IMR-90 (cell line): ENCODE measurements around the gene MDFI. TPM values are rescaled to one million over a fixed set of nuclear protein-coding genes. Genes with fewer than 3 reads are reported as not detected.

Source experiments
- ATAC-seq: fragments of 200-7000 bp; cut with Tn5 transposase; 2 replicates; pipeline ENCODE4 v1.9.1; 2020; ENCODE audit warnings: low read depth, mild to moderate bottlenecking, moderate library complexity
- BruUV-seq: library from RNA; stranded (reverse); fragments of 400-500 nt; replicated peaks from 2 replicates; lab custom pipeline; 2021; lab: Mats Ljungman, UMichigan
- CTCF ChIA-PET: fragments of 300-600 bp; formaldehyde crosslinking; extraction: SDS; loops from one replicate; lab custom pipeline; 2021; ENCODE audit warnings: antibody characterized with exemption; lab: Yijun Ruan, JAX
- POLR2A ChIA-PET: fragments of 300-600 bp; sonication (Branson Sonifier 250); formaldehyde crosslinking; loops from one replicate; lab custom pipeline; 2022; ENCODE audit warnings: antibody characterized with exemption; ENCODE audit not compliant: unreplicated experiment; lab: Charles Lee
- DNase-seq: peaks from one replicate; pipeline ENCODE4 v3.0.0; 2013
- H2AFZ ChIP-seq: replicated peaks from 2 replicates; pipeline ENCODE3; 2013; ENCODE audit warnings: low read length, mild to moderate bottlenecking; ENCODE audit not compliant: poor library complexity
- H2AK5ac ChIP-seq: 2 replicates; pipeline ENCODE4 v1.6.1; 2013; ENCODE audit warnings: low read depth, low read length, inconsistent platforms
- H2AK9ac ChIP-seq: replicated peaks from 2 replicates; pipeline ENCODE3; 2013; ENCODE audit warnings: mild to moderate bottlenecking, low read depth, low read length, moderate library complexity; ENCODE audit not compliant: poor library complexity
- H2BK120ac ChIP-seq: 2 replicates; pipeline ENCODE4 v1.6.1; 2013; ENCODE audit warnings: low read depth, low read length, inconsistent platforms
- H2BK15ac ChIP-seq: 3 replicates; pipeline ENCODE4 v1.6.1; 2013; ENCODE audit warnings: low read depth, low read length, inconsistent platforms
- H2BK20ac ChIP-seq: 2 replicates; pipeline ENCODE4 v1.6.1; 2013; ENCODE audit warnings: low read depth, mild to moderate bottlenecking, inconsistent platforms, low read length, moderate library complexity
- H2BK5ac ChIP-seq: 2 replicates; pipeline ENCODE4 v1.6.1; 2013; ENCODE audit warnings: mild to moderate bottlenecking, low read depth, low read length, inconsistent platforms; ENCODE audit not compliant: poor library complexity, severe bottlenecking
- H3K14ac ChIP-seq: replicated peaks from 2 replicates; pipeline ENCODE4 v1.6.1; 2013; ENCODE audit warnings: low read depth, low read length, inconsistent platforms
- H3K18ac ChIP-seq: 2 replicates; pipeline ENCODE4 v1.6.1; 2013; ENCODE audit warnings: low read depth, low read length, control low read depth
- H3K23ac ChIP-seq: 2 replicates; pipeline ENCODE4 v1.6.1; 2013; ENCODE audit warnings: low read depth, low read length, inconsistent platforms
- H3K27ac ChIP-seq: 2 replicates; pipeline ENCODE4 v1.5.1; 2013; ENCODE audit warnings: mild to moderate bottlenecking, control low read depth, low read length; ENCODE audit not compliant: insufficient read depth
- H3K27me3 ChIP-seq: 2 replicates; pipeline ENCODE4 v1.6.1; 2013; ENCODE audit warnings: low read length; ENCODE audit not compliant: control insufficient read depth, insufficient read depth
- H3K36me3 ChIP-seq: 2 replicates; pipeline ENCODE4 v1.6.1; 2013; ENCODE audit warnings: low read length, mixed read lengths; ENCODE audit not compliant: control insufficient read depth, insufficient read depth
- H3K4ac ChIP-seq: 2 replicates; pipeline ENCODE4 v1.6.1; 2013; ENCODE audit warnings: low read depth, low read length, inconsistent platforms
- H3K4me1 ChIP-seq: 2 replicates; pipeline ENCODE4 v1.6.1; 2013; ENCODE audit warnings: low read length, mixed read lengths; ENCODE audit not compliant: control insufficient read depth, insufficient read depth
- H3K4me2 ChIP-seq: 2 replicates; pipeline ENCODE4 v1.6.1; 2013; ENCODE audit warnings: low read depth, mild to moderate bottlenecking, control low read depth, low read length, moderate library complexity
- H3K4me3 ChIP-seq: 2 replicates; pipeline ENCODE4 v1.5.1; 2013; ENCODE audit warnings: low read depth, mild to moderate bottlenecking, control low read depth, low read length, moderate library complexity; ENCODE audit not compliant: insufficient read depth
- H3K56ac ChIP-seq: 2 replicates; pipeline ENCODE4 v1.6.1; 2013; ENCODE audit warnings: low read length, inconsistent platforms; ENCODE audit not compliant: insufficient read depth; ENCODE audit errors: extremely low read depth
- H3K79me1 ChIP-seq, 2 experiments: 2 replicates each; pipeline ENCODE4 v1.6.1; 2013; ENCODE audit warnings: low read length in 2 of 2, inconsistent platforms in 1 of 2, low read depth in 1 of 2
- H3K9ac ChIP-seq: 2 replicates; pipeline ENCODE4 v1.6.1; 2013; ENCODE audit warnings: low read depth, low read length, control low read depth
- H3K9me1 ChIP-seq: 2 replicates; pipeline ENCODE4 v1.6.1; 2013; ENCODE audit warnings: low read length, inconsistent platforms; ENCODE audit not compliant: insufficient read depth
- H3K9me3 ChIP-seq: 2 replicates; pipeline ENCODE4 v1.6.1; 2013; ENCODE audit warnings: low read length; ENCODE audit not compliant: control insufficient read depth, insufficient read depth
- H4K20me1 ChIP-seq: 2 replicates; pipeline ENCODE4 v1.6.1; 2013; ENCODE audit warnings: low read length, inconsistent platforms; ENCODE audit not compliant: insufficient read depth
- H4K5ac ChIP-seq: 2 replicates; pipeline ENCODE4 v1.6.1; 2013; ENCODE audit warnings: mild to moderate bottlenecking, low read depth, low read length, control low read depth
- H4K8ac ChIP-seq, 2 experiments: 2 replicates each; pipeline ENCODE4 v1.6.1; 2013; ENCODE audit warnings: low read depth in 2 of 2, low read length in 2 of 2, control low read depth in 1 of 2, inconsistent platforms in 1 of 2
- H4K91ac ChIP-seq: 2 replicates; pipeline ENCODE4 v1.6.1; 2013; ENCODE audit warnings: low read depth, low read length, inconsistent platforms; ENCODE audit not compliant: insufficient read depth
- CEBPB ChIP-seq: IDR thresholded peaks from 2 replicates; pipeline ENCODE4 v1.6.1; 2012; ENCODE audit warnings: low read depth, low read length, improper control_type of control experiment
- FOS ChIP-seq: fragments of 150-350 bp; IDR thresholded peaks from 2 replicates; pipeline ENCODE4 v1.6.1; 2016; ENCODE audit warnings: low read depth, low read length
- MAFK ChIP-seq: IDR thresholded peaks from 2 replicates; pipeline ENCODE4 v1.6.1; 2012; ENCODE audit warnings: low read depth, low read length, improper control_type of control experiment
- SMC3 ChIP-seq: fragments of 150-350 bp; IDR thresholded peaks from 2 replicates; pipeline ENCODE4 v1.6.1; 2016; ENCODE audit warnings: low read depth, mild to moderate bottlenecking, antibody characterized with exemption, low read length, moderate library complexity
- WGBS, 2 experiments: methylation state at CpG; one replicate each; pipeline versions ENCODE4 v1.1.5 to v1.1.7; 2013; ENCODE audit warnings: missing lambda C conversion rate in 2 of 2; ENCODE audit not compliant: insufficient read length in 1 of 2; ENCODE audit errors: extremely low coverage in 2 of 2; 5-methylcytosine and 5-hydroxymethylcytosine counted together
- dilution Hi-C: fragments of 300-500 bp; cut with HindIII; formaldehyde crosslinking; loops from one replicate; pipeline ENCODE4 v1.14.3; 2018; ENCODE audit warnings: low sequenced_read_pairs; ENCODE audit not compliant: unreplicated experiment
- in situ Hi-C: fragments of 300-500 bp; cut with MboI; formaldehyde crosslinking; loops from 3 replicates; pipeline ENCODE4 v1.14.3; 2019; ENCODE audit warnings: low sequenced_read_pairs, inconsistent platforms, mixed read lengths
- intact Hi-C: fragments of 100-400 bp; cut with micrococcal nuclease; formaldehyde crosslinking; loops from 2 replicates; pipeline ENCODE4 v1.10.0; 2022
- polyA plus RNA-seq, 3 experiments: library from polyadenylated mRNA; depleted of rRNA; stranded (reverse); fragments of >200 nt; gene quantifications; 2 replicates each; pipeline ENCODE4 v1.2.3, GENCODE V29; 2012; ENCODE audit warnings: low replicate concordance in 1 of 3
- total RNA-seq: library from RNA; depleted of rRNA; stranded (reverse); fragments of >200 nt; gene quantifications from 2 replicates; pipeline ENCODE4 v1.2.3, GENCODE V29; 2012

The MDFI gene
- total and polyA plus RNA-seq, 2 of the 4 experiments (the other 2 are of a cell fraction) = 0.18 to 0.29 TPM

- H3K56ac ChIP-seq = no peak overlapping the region
- in situ Hi-C loops = no loop called here
- H2BK120ac ChIP-seq = no peak overlapping the region
- dilution Hi-C loops = no loop called here
- TF ChIP-seq MAFK (no peak), SMC3 (no peak), CEBPB (no peak), FOS (no peak)
- peaks cover 91% of the 10 kb centered on the region for H3K27me3 ChIP-seq
- POLR2A ChIA-PET = no interaction called here
- H4K91ac ChIP-seq = no peak overlapping the region
- no peaks in the 10 kb centered on the region for H4K20me1 ChIP-seq
- H3K4me2 ChIP-seq = no peak overlapping the region
- H3K18ac ChIP-seq = no peak overlapping the region
- H3K9ac ChIP-seq = no peak overlapping the region
- no peak overlapping the region for H2AK9ac ChIP-seq
- CTCF ChIA-PET = no interaction called here
- H3K36me3 ChIP-seq = no peaks in the 10 kb centered on the region
- no peak overlapping the region for H2BK5ac ChIP-seq
- H3K9me3 ChIP-seq = no peaks in the 10 kb centered on the region
- DNase-seq = no peak
- H3K23ac ChIP-seq = no peak overlapping the region
- H3K79me1 ChIP-seq = no peaks in the 10 kb centered on the region
- no peak overlapping the region for H3K14ac ChIP-seq
- H3K27ac ChIP-seq = no peak overlapping the region
- ATAC-seq = no peak
- H4K8ac ChIP-seq = no peak overlapping the region
- H3K4me1 ChIP-seq = no peaks in the 10 kb centered on the region
- intact Hi-C loops = no loop called here
- no peak overlapping the region for H3K4ac ChIP-seq
- no peak overlapping the region for H2AK5ac ChIP-seq
- no peak overlapping the region for H3K4me3 ChIP-seq
- WGBS, 2 experiments = 40% methylated on average over 2 of the region's 6 CpGs; no CpG with 5 or more reads in 1 of the 2 experiments
- BruUV-seq = no TSS peak
- no peak overlapping the region for H4K5ac ChIP-seq
- no peak overlapping the region for H2AFZ ChIP-seq
- H2BK15ac ChIP-seq = no peak overlapping the region
- H3K9me1 ChIP-seq = no peaks in the 10 kb centered on the region
- no peak overlapping the region for H2BK20ac ChIP-seq
Measured at GRCh38 chr6:41635365-41635764, 2.9 kb upstream of the MDFI start.
